ENCODE results near the gene BTBD9.

BTBD9 gene

GRCh38 chr6:38262609-38263008 lies 377.1 kb downstream of the BTBD9 start:
- TF ChIP-seq CTCF (IDR thresholded peaks at IDR 0.05), result no peak

GRCh38 chr6:38262026-38262425 lies 377.7 kb downstream of the BTBD9 start:
- no peak for TF ChIP-seq CTCF (IDR thresholded peaks at IDR 0.05)

- TF ChIP-seq CTCF (IDR thresholded peaks at IDR 0.05), result no peak
These were observed 378.1 kb downstream of the BTBD9 start for GRCh38 chr6:38261626-38262025.

DNA sequence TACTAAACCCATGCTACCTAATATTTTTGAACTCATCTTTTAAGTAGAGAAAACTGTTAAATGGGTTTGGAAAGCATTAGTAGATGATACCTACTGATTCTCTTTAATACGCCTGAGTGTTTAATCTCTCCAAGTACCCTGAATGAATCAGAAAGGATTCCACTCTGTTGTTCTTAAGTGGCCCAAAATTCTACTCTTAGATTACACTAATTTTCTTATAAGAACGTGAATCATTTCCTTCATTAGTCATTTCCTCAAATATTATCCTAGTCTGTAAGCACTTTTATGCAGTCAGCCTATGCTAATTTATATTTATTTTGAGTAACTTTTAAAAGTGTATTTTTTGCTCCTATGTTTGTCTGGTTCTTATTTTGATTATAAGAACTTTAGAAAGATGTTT lies 380.0 kb downstream of the BTBD9 start:
- TF ChIP-seq CTCF (IDR thresholded peaks at IDR 0.05), result no peak

GRCh38 chr6:38248500-38249234 lies 391.1 kb downstream of the BTBD9 start:
- TF ChIP-seq CTCF (IDR thresholded peaks at IDR 0.05), result no peak

DNA sequence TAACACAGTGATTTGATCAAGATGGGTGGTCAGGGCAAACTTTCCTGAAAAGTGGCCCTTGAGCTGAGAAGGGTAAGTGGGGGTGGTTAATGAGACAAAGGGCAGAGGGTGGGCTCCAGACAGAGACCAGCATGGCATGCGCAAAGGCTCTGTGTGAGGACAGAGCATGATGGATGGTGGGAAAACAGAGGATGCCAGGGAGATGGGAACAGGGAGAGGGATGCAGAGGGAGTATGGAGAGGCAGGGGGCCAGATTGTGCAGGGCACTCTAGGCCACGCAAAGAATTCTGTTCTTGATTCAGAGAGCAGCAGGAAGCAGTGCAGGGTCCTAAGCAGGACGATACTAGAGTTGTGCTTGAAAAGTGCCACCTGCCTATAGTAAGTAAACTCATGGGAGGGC lies 394.4 kb downstream of the BTBD9 start:
- no peak for TF ChIP-seq CTCF (IDR thresholded peaks at IDR 0.05)

GRCh38 chr6:38244869-38245268 lies 394.9 kb downstream of the BTBD9 start:
- TF ChIP-seq CTCF (IDR thresholded peaks at IDR 0.05), result no peak
